T-helper 1 cell treated with Interleukin-12 subunit alpha and Interleukin-12 subunit beta and Interleukin-4 antibody, amounts not matched to agents 30 ng/mL and 1 ng/mL, for 36 hours (primary cell): Measurements from ENCODE around the gene LMX1A. TPM values are rescaled to one million over a fixed set of nuclear protein-coding genes. Genes with fewer than 3 reads are reported as not detected.

Experiments
- intact Hi-C: fragments of 100-400 bp; cut with micrococcal nuclease; formaldehyde crosslinking; loops from one replicate; pipeline ENCODE4 v1.15.1; 2024
- total RNA-seq: library from RNA; stranded (reverse); gene quantifications from 2 replicates; pipeline ENCODE4 v1.2.3, GENCODE V29; 2022

LMX1A gene
- total RNA-seq, 1 donor from 2014 or later, result not detected

DNA sequence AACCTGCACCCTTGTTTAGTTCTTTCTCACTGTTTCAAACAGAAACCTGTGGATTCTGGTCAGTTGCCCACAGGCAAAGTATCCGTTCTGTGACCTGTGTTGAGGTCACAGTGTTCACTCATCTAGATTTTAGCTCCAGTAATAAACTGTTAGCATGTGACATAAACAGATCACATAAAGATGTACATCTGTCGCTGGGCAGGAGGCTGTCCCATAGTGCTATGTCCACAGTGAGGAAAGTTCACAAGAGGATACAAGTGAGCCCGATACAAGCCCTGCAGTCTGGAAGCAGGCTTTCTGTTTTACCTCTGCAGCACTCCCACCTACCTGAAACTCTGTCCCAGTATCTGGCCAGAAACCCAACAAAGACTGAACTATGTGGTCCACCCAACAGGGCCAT, 28.4 kb downstream of the LMX1A start:
- intact Hi-C loops, result no loop called here

GRCh38 chr1:165327538-165327937, 29.0 kb downstream of the LMX1A start:
- intact Hi-C loops, result no loop called here

GRCh38 chr1:165325460-165326203, 30.9 kb downstream of the LMX1A start:
- intact Hi-C loops, result no loop called here

DNA sequence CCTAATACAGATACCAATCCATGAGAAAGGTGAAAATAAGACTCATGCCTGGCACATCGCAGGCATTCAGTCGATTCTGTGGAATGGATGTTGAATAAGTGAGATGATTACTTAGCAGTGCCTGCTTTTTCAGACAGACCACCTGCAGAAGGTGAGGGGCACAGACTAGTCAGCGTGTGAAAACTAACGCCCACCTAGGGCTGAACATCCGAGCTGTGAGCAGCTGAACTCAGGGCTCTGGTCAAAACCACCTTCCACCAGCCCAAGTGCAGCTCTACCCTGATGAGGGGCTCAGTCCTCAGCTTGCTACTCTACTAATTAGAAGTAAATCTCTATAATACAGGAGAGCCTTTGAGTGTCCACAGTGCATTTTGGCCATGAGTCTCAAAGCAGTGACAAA, 32.5 kb downstream of the LMX1A start:
- intact Hi-C loops, result no loop called here

DNA sequence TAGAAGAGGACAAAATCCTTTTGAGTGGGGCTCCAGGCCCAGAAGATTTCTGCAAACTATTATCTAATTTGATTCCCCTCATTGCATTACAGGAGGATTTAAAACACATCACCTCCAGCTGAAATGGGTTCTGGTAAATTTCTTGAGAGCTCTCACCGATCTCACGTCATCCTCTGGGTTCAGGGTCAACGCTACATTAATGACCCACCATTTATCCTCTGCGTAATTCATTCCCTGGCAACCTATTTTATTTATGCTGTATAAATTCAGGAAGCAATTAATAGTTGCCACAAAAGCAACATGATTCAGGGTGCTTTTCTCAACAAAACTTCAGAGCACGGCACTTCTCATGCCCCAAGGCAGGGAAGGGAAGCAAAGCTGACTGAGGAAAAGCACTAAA, 38.9 kb downstream of the LMX1A start:
- intact Hi-C loops, result no loop called here

DNA sequence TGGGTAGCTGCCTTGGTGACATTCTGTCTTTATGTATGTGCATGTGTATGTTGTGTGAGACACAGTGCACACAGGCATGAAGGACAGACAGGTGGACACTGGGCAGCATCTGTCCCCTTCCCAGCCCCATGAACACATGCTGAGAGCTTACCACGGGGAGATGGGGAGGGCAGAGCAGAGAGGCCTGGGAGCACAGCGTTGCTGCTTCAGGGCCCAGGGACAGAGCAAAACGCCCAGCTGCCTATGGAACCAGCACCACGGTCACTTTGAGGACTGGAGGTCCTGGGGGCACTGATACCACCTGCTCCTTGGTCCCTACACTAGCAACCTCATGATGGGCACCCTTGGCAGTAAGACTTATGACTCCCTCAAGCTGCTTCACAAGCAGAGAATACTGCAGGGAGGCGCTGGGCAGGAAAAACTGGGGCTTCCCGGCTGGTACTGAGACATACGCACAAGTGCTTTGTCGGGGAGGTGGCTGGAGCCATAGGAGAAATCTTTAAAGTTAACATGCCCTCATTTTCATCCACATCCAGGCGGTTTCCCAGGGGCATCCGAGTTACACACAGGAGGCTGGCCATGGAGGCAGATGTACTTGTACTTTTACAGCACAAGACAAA, 40.3 kb downstream of the LMX1A start:
- intact Hi-C loops, result no loop called here

GRCh38 chr1:165315481-165315880, 41.0 kb downstream of the LMX1A start:
- intact Hi-C loops, result no loop called here

GRCh38 chr1:165313903-165314302, 42.6 kb downstream of the LMX1A start:
- intact Hi-C loops, result no loop called here

GRCh38 chr1:165312591-165312990, 43.9 kb downstream of the LMX1A start:
- intact Hi-C loops, result no loop called here

- intact Hi-C loops, result no loop called here
Observed at GRCh38 chr1:165306543-165307434, 49.7 kb downstream of the LMX1A start.

DNA sequence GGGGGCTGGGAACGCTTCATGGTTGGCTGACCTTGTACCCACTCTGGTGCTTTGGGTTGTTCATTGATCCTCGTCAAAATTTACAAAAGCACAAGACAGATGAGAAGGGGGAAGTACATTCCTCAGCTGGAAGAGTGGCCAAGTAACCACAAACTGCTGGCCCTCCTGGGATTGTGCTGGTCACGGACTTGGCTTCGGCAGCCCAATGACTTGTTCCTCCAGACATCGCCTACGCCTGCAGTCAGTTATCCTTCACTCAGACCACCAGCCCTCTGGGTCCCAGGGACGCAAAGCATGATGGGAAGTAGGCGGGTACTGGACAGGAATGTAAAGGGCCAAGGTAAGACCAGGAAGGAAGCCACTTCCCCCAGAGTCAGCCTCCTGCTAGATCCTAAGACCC, 53.1 kb downstream of the LMX1A start:
- intact Hi-C loops, result no loop called here

DNA sequence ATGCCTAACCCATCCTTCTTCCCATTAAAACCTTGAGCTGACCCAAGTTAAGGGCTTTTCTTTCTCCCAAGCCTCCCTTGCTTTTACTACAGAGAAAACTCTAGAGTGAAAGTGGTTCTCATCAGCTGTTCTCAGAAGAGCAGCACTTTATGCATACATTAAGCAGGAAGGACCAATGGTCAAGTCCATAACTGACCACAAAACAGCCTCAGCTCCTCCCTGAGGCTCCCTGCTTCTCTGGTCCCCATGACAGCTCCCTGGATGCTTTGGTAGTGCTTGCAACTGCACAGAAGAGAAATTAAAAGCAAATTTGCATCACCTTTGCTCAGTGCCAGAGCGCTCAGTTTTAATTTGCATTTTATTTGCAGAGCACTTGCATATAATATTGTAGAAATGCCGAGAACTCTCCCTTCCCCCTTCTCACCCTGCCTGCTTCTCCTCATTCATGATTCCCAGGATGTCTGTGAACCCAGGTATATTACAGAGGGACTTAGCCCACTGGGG, 56.1 kb downstream of the LMX1A start:
- intact Hi-C loops, result no loop called here

DNA sequence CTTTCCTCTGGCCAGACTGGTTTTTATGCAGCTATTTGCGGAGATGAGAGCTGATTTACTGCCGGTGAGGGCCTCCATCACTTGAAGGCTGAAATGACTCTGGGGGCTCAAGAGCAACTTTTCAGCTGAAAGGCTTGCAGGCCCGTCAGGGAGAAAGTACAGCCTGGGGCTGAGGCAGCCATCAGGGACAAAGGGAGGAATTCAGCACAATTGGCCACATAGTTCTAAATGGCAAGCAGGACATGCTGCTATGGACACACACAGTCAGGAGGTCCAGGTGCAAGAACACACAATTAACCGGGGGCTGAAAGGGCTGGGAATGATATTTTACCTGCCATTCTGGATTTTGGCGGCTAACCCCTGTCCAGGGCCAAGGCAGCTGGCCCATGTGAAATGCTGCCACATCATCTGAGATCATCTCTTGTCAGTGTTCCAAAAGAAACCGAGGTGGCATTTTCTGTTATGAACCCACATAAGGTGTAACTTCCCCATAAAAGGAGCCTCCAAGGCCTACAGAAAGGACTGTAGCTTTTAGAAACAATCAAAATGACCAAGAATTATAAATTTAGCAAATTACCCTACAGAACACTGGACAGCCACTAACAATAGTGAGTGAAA, 58.2 kb downstream of the LMX1A start:
- intact Hi-C loops, result no loop called here

DNA sequence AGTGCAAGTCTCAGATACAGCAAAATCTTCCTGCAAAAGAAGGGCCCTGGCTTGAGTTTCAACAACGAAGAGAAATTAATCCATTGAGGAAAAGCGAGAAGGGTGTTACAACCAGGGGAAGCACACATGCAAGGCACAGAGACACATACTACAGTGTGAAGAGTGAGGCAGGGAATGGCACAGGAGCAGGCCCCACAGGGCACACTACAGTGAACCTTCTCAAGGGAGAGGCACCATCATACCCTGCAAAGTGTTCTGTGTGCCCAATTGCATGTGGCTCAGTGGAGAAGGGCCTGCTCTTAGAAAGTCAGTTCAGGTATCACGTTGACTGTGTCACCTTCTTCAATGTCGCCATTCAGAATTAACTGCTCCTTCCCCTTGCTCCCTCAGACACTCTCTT, 60.3 kb downstream of the LMX1A start:
- intact Hi-C loops, result no loop called here

- intact Hi-C loops, result no loop called here
Observed at GRCh38 chr1:165290148-165290547, 66.4 kb downstream of the LMX1A start.

GRCh38 chr1:165289556-165289955, 67.0 kb downstream of the LMX1A start:
- intact Hi-C loops, result no loop called here

DNA sequence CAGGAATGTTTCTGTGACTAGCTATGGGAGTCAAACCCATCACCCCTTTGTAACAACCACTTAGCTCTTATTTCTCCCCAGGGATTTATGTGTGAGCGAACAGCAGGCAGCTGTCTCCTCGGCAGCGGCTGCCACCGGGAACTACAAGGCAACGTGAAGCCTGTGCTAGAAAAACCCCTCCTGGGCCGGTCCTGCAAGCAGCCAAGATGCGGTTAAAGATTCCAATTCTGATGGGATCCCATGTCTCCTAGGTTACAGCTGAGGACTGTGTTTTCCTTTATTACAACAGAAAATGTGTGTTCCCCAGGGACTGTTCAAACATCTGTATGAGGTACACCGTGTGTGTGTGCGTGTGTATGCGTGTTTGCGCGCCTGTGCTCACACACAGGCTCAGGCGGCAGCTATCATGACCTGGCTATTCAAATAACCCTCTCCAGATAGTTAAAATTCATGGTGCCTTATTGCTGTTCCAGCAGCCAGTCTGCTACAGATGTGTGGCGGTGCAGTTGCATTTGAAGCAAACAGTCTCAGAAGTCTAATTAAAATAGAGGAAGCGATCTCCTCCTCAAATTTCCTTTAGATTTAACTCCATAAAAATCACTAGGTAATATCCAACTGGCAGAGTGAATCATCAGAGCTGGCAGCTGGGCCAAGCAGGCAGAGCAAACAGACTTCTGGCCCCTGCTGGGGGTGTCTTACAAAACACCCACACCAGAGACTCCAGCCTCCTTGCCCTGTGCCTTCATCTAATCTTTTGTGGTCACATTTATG, 68.0 kb downstream of the LMX1A start:
- intact Hi-C loops, result no loop called here

GRCh38 chr1:165287781-165288180, 68.7 kb downstream of the LMX1A start:
- intact Hi-C loops, result no loop called here

DNA sequence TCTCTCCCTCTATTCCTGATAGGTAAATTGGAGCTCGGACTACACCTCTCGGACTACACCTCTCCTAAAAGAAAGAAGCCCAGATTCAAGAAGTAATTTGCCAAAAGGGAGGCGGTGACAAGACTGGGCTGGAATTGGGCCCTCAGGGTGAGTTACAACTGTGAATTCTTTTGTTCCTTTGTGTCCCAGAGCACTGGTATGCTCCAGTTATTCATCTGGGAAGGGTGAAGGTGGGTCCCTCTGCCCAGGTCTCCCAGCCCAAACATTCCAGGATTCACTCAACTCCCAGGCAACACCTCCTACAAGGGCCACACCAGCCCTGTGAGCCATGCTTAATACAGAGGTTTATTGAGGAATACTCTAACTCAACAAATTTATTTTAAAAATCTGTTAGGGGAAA, 69.2 kb downstream of the LMX1A start:
- intact Hi-C loops, result no loop called here

GRCh38 chr1:165284454-165284853, 72.1 kb downstream of the LMX1A start:
- intact Hi-C loops, result no loop called here
